HPDE6-E6E7 (cell line): ENCODE measurements around the gene SVIL.
A peak's percentile ranks its signal among the peaks of the same experiment; 100 is the strongest.

Experiments
- DNase-seq: peaks from one replicate; pipeline ENCODE4 v3.0.0; 2011; ENCODE audit warnings: missing footprints; ENCODE audit errors: extremely low spot score

SVIL gene

DNA sequence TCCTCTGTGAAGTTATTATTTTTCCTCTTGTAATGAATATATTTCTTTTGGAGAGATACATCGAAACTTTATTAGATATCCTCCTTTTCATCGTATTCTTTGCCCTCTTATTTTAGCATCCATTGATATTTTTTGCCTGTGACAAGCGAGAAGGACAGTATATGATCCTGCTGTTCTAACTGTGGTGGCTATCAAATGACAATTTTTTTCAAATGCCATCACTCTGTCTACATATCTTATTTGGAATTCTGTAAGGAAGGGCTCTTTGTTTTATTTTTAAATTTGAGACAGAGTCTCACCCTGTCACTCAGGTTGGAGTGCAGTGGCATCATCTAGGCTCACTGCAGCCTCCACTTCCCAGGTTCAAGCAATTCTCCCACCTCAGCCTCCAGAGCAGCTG lies 217.4 kb downstream of the SVIL start:
- no peak for DNase-seq

GRCh38 chr10:29415876-29416275 lies 218.9 kb downstream of the SVIL start:
- no peak for DNase-seq

DNA sequence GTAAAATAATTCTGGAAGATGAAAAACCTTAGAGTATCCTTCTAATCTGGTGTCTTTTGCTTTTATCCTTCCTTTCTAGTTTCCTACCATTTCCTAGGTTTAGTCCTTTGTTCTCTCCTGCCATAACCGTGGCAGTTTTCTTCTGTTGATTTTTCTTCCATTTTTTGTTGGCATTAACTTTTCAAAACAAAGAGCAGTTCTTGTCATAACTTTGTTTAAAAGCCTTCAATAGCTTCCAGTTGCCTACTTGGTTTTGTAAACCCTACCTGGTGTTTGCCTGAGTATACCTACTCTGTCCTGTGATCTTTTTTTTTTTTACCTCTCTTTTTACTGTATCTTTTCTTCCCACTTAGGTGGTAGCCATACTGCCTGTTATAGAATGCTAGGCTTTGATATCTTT lies 220.3 kb downstream of the SVIL start:
- DNase-seq: no peak

GRCh38 chr10:29412485-29412884 lies 222.3 kb downstream of the SVIL start:
- no peak for DNase-seq

GRCh38 chr10:29411666-29412315 lies 223.0 kb downstream of the SVIL start:
- no peak for DNase-seq

DNA sequence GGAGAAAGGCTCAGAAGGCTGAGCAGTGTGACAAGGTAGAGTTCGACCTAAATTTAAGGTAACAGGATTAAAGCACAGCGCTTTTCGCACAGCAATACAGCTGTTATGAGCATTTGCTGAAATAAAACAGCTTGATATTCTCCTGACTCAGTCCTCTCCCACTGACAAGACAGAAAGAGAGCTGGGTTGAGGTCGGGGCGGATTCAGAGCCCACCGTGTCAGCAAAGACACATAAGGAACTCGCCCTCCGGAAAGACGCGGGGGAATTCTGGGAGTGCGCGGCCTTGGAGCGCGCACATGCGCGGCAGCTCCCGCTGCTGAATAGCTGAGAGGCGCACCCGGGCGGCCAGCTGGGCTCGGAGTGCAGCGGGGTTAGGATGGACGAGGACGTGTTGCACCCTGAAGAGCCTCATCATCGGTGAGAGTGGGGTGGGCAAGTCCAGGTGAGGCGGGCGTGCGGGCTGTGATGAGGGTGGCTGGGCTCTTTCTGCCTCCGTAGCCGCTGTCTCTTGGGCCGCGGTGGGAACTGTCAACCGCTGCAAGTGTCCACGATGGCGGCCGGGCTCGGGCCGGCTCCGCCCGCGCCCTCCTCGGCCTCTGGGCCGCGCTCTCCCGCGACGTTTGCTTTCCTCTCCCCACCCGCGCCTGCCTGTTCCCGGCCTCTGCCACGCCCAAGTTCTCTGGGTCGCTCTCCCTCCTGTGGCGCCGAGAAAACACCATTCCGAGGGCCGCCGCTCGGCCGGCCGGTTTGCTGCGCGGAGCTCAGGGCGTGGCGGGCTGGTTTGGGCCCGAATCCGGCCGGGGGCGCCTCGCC lies 225.3 kb downstream of the SVIL start:
- DNase-seq: peak; percentile 27

GRCh38 chr10:29408847-29409240 lies 225.9 kb downstream of the SVIL start:
- no peak for DNase-seq
